ENCODE measurements around the gene HSPB2. TPM values are rescaled to one million over a fixed set of nuclear protein-coding genes. Genes with fewer than 3 reads are reported as not detected.

Gene HSPB2
- total and polyA plus RNA-seq, 2 of the 8 experiments (the other 6 are each of a cell fraction or from before 2014, with no cell fraction given): 0.32 to 0.86 TPM

- TF ChIP-seq SP2 (IDR thresholded peaks at IDR 0.05; ENCODE audit: low read length) (no peak), SIN3A (conservative IDR thresholded peaks at IDR 0.05 in 1 of 2, IDR thresholded peaks at IDR 0.05 in 1 of 2; ENCODE audit: low read depth in 1 of 2, low read length in 2 of 2) (peak; percentile 93 to 97; a peak in 3 of 4 replicates), CREB1 (IDR thresholded peaks at IDR 0.05) (no peak), JUN (IDR thresholded peaks at IDR 0.05; ENCODE audit: low read depth, low read length) (no peak), YY1 (IDR thresholded peaks at IDR 0.05; ENCODE audit: low read depth, low read length) (no peak), SIX5 (IDR thresholded peaks at IDR 0.05; ENCODE audit: low read depth, low read length) (peak; percentile 25; the same call in 1 of the 2 replicates), SAP30 (IDR thresholded peaks at IDR 0.05; ENCODE audit: insufficient read depth, insufficient replicate concordance, low read length) (peak; percentile 35), ATF2 (IDR thresholded peaks at IDR 0.05; ENCODE audit: low read length) (no peak), HDAC2 (IDR thresholded peaks at IDR 0.05; ENCODE audit: borderline replicate concordance in 1 of 2, low read depth in 2 of 2, low read length in 2 of 2) (peak in 1 of 2 experiments; percentile 81; a peak in 1 of 4 replicates), CTCF (IDR thresholded peaks at IDR 0.05; ENCODE audit: control extremely low read depth in 1 of 3, insufficient read depth in 1 of 3, low read depth in 1 of 3, low read length in 3 of 3) (peak; percentile 1 to 20 (median 9); a peak in 2 of 4 replicates)
Measured at GRCh38 chr11:111918390-111919256, 6.1 kb downstream of the HSPB2 start, which contains the start of gene C11orf52 (continued).
